ENCODE measurements around the gene RWDD4.

RWDD4 gene

GRCh38 chr4:183659029-183659871 is at the start of gene RWDD4, which contains the start of gene TRAPPC11:
Gene RWDD4, minus strand, starts transcription at chr4:183659185. Its CDS starts 233 bp downstream, at chr4:183658952.
Gene TRAPPC11, plus strand, starts transcription at chr4:183659293. Its CDS starts 4,575 bp downstream, at chr4:183663868.
- H3K36me3 ChIP-seq (ENCODE audit: control insufficient read depth, insufficient read depth, low read length): peaks cover 2% of the 10 kb centered on the region
- peak within 1 kb of the TSS; percentile 83 for H3K9ac ChIP-seq (ENCODE audit: low read depth, low read length)
- H3K4me1 ChIP-seq (ENCODE audit: control insufficient read depth, insufficient read depth, low read length): peaks cover 8% of the 10 kb centered on the region
- H3K4me3 ChIP-seq (ENCODE audit: low read depth, low read length): peak within 1 kb of the TSS; percentile 80
- no peaks in the 10 kb centered on the region for H3K9me3 ChIP-seq (ENCODE audit: control insufficient read depth, insufficient read depth, low read length)
- no peaks in the 10 kb centered on the region for H3K27me3 ChIP-seq (ENCODE audit: control insufficient read depth, insufficient read depth, low read length)

GRCh38 chr4:183702492-183702891 is 43.5 kb upstream of the RWDD4 start:
- Histone ChIP-seq H3K4me1 (ENCODE audit: control insufficient read depth, insufficient read depth, low read length) (no peaks in the 10 kb centered on the region), H3K27me3 (ENCODE audit: control insufficient read depth, insufficient read depth, low read length) (no peaks in the 10 kb centered on the region), H3K9me3 (ENCODE audit: control insufficient read depth, insufficient read depth, low read length) (no peaks in the 10 kb centered on the region), H3K36me3 (ENCODE audit: control insufficient read depth, insufficient read depth, low read length) (peaks cover 2% of the 10 kb centered on the region), H3K9ac (ENCODE audit: low read depth, low read length) (no peak overlapping the region), H3K4me3 (ENCODE audit: low read depth, low read length) (no peak overlapping the region)

GRCh38 chr4:183700407-183700806 is 41.4 kb upstream of the RWDD4 start:
- peaks cover 2% of the 10 kb centered on the region for H3K36me3 ChIP-seq (ENCODE audit: control insufficient read depth, insufficient read depth, low read length)
- H3K9me3 ChIP-seq (ENCODE audit: control insufficient read depth, insufficient read depth, low read length): no peaks in the 10 kb centered on the region
- no peak overlapping the region for H3K4me3 ChIP-seq (ENCODE audit: low read depth, low read length)
- no peaks in the 10 kb centered on the region for H3K4me1 ChIP-seq (ENCODE audit: control insufficient read depth, insufficient read depth, low read length)
- H3K9ac ChIP-seq (ENCODE audit: low read depth, low read length): no peak overlapping the region
- H3K27me3 ChIP-seq (ENCODE audit: control insufficient read depth, insufficient read depth, low read length): no peaks in the 10 kb centered on the region

- Histone ChIP-seq H3K9ac (ENCODE audit: low read depth, low read length) (no peak overlapping the region), H3K27me3 (ENCODE audit: control insufficient read depth, insufficient read depth, low read length) (no peaks in the 10 kb centered on the region), H3K4me1 (ENCODE audit: control insufficient read depth, insufficient read depth, low read length) (no peaks in the 10 kb centered on the region), H3K4me3 (ENCODE audit: low read depth, low read length) (no peak overlapping the region), H3K36me3 (ENCODE audit: control insufficient read depth, insufficient read depth, low read length) (peaks cover 2% of the 10 kb centered on the region), H3K9me3 (ENCODE audit: control insufficient read depth, insufficient read depth, low read length) (no peaks in the 10 kb centered on the region)
Measured at GRCh38 chr4:183698909-183699308, 39.9 kb upstream of the RWDD4 start.

GRCh38 chr4:183691897-183692296 is 32.9 kb upstream of the RWDD4 start:
- no peaks in the 10 kb centered on the region for H3K36me3 ChIP-seq (ENCODE audit: control insufficient read depth, insufficient read depth, low read length)

GRCh38 chr4:183691006-183691405 is 32.0 kb upstream of the RWDD4 start:
- no peaks in the 10 kb centered on the region for H3K36me3 ChIP-seq (ENCODE audit: control insufficient read depth, insufficient read depth, low read length)
- H3K4me1 ChIP-seq (ENCODE audit: control insufficient read depth, insufficient read depth, low read length): no peaks in the 10 kb centered on the region
- no peak overlapping the region for H3K4me3 ChIP-seq (ENCODE audit: low read depth, low read length)
- no peak overlapping the region for H3K9ac ChIP-seq (ENCODE audit: low read depth, low read length)
- no peaks in the 10 kb centered on the region for H3K27me3 ChIP-seq (ENCODE audit: control insufficient read depth, insufficient read depth, low read length)
- no peaks in the 10 kb centered on the region for H3K9me3 ChIP-seq (ENCODE audit: control insufficient read depth, insufficient read depth, low read length)

More at GRCh38 chr4:183691897-183692296, 32.9 kb upstream of the RWDD4 start:
- H3K27me3 ChIP-seq (ENCODE audit: control insufficient read depth, insufficient read depth, low read length): no peaks in the 10 kb centered on the region
- H3K9ac ChIP-seq (ENCODE audit: low read depth, low read length): no peak overlapping the region
- H3K9me3 ChIP-seq (ENCODE audit: control insufficient read depth, insufficient read depth, low read length): no peaks in the 10 kb centered on the region
- H3K4me3 ChIP-seq (ENCODE audit: low read depth, low read length): no peak overlapping the region
- H3K4me1 ChIP-seq (ENCODE audit: control insufficient read depth, insufficient read depth, low read length): no peaks in the 10 kb centered on the region

- no peak overlapping the region for H3K9ac ChIP-seq (ENCODE audit: low read depth, low read length)
- no peaks in the 10 kb centered on the region for H3K36me3 ChIP-seq (ENCODE audit: control insufficient read depth, insufficient read depth, low read length)
- H3K27me3 ChIP-seq (ENCODE audit: control insufficient read depth, insufficient read depth, low read length): no peaks in the 10 kb centered on the region
Measured at GRCh38 chr4:183688216-183688615, 29.2 kb upstream of the RWDD4 start.

GRCh38 chr4:183686461-183686860 is 27.5 kb upstream of the RWDD4 start:
- Histone ChIP-seq H3K4me1 (ENCODE audit: control insufficient read depth, insufficient read depth, low read length) (no peaks in the 10 kb centered on the region), H3K36me3 (ENCODE audit: control insufficient read depth, insufficient read depth, low read length) (no peaks in the 10 kb centered on the region), H3K9me3 (ENCODE audit: control insufficient read depth, insufficient read depth, low read length) (no peaks in the 10 kb centered on the region), H3K27me3 (ENCODE audit: control insufficient read depth, insufficient read depth, low read length) (no peaks in the 10 kb centered on the region), H3K9ac (ENCODE audit: low read depth, low read length) (no peak overlapping the region), H3K4me3 (ENCODE audit: low read depth, low read length) (no peak overlapping the region)

More at GRCh38 chr4:183688216-183688615, 29.2 kb upstream of the RWDD4 start:
- Histone ChIP-seq H3K9me3 (ENCODE audit: control insufficient read depth, insufficient read depth, low read length) (no peaks in the 10 kb centered on the region), H3K4me3 (ENCODE audit: low read depth, low read length) (no peak overlapping the region), H3K4me1 (ENCODE audit: control insufficient read depth, insufficient read depth, low read length) (no peaks in the 10 kb centered on the region)

GRCh38 chr4:183681119-183681518 is 22.1 kb upstream of the RWDD4 start:
- Histone ChIP-seq H3K4me1 (ENCODE audit: control insufficient read depth, insufficient read depth, low read length) (no peaks in the 10 kb centered on the region), H3K36me3 (ENCODE audit: control insufficient read depth, insufficient read depth, low read length) (no peaks in the 10 kb centered on the region), H3K9me3 (ENCODE audit: control insufficient read depth, insufficient read depth, low read length) (no peaks in the 10 kb centered on the region), H3K9ac (ENCODE audit: low read depth, low read length) (no peak overlapping the region), H3K27me3 (ENCODE audit: control insufficient read depth, insufficient read depth, low read length) (no peaks in the 10 kb centered on the region), H3K4me3 (ENCODE audit: low read depth, low read length) (no peak overlapping the region)

- Histone ChIP-seq H3K9me3 (ENCODE audit: control insufficient read depth, insufficient read depth, low read length) (no peaks in the 10 kb centered on the region), H3K4me1 (ENCODE audit: control insufficient read depth, insufficient read depth, low read length) (no peaks in the 10 kb centered on the region), H3K27me3 (ENCODE audit: control insufficient read depth, insufficient read depth, low read length) (no peaks in the 10 kb centered on the region), H3K36me3 (ENCODE audit: control insufficient read depth, insufficient read depth, low read length) (peaks cover 3% of the 10 kb centered on the region), H3K4me3 (ENCODE audit: low read depth, low read length) (no peak overlapping the region), H3K9ac (ENCODE audit: low read depth, low read length) (no peak overlapping the region)
Measured at GRCh38 chr4:183675625-183676024, 16.6 kb upstream of the RWDD4 start.

- Histone ChIP-seq H3K4me3 (ENCODE audit: low read depth, low read length) (no peak overlapping the region), H3K4me1 (ENCODE audit: control insufficient read depth, insufficient read depth, low read length) (no peaks in the 10 kb centered on the region), H3K9ac (ENCODE audit: low read depth, low read length) (no peak overlapping the region), H3K36me3 (ENCODE audit: control insufficient read depth, insufficient read depth, low read length) (peaks cover 8% of the 10 kb centered on the region), H3K27me3 (ENCODE audit: control insufficient read depth, insufficient read depth, low read length) (no peaks in the 10 kb centered on the region), H3K9me3 (ENCODE audit: control insufficient read depth, insufficient read depth, low read length) (no peaks in the 10 kb centered on the region)
Measured at GRCh38 chr4:183674153-183674552, 15.2 kb upstream of the RWDD4 start.

GRCh38 chr4:183670960-183671555 is 12.1 kb upstream of the RWDD4 start:
- no peaks in the 10 kb centered on the region for H3K27me3 ChIP-seq (ENCODE audit: control insufficient read depth, insufficient read depth, low read length)
- peaks cover 9% of the 10 kb centered on the region for H3K36me3 ChIP-seq (ENCODE audit: control insufficient read depth, insufficient read depth, low read length)
- H3K9ac ChIP-seq (ENCODE audit: low read depth, low read length): no peak overlapping the region
- no peaks in the 10 kb centered on the region for H3K4me1 ChIP-seq (ENCODE audit: control insufficient read depth, insufficient read depth, low read length)
- no peak overlapping the region for H3K4me3 ChIP-seq (ENCODE audit: low read depth, low read length)
- H3K9me3 ChIP-seq (ENCODE audit: control insufficient read depth, insufficient read depth, low read length): no peaks in the 10 kb centered on the region
